ENCODE measurements around the gene TTC9C. TPM values are rescaled to one million over a fixed set of nuclear protein-coding genes. Genes with fewer than 3 reads are reported as not detected.
"Not testable (repeated sequence)": the region's sequence is repeated elsewhere in the genome, so short reads cannot be mapped to it uniquely, and the experiment has no call there.

Gene TTC9C
- total RNA-seq, 1 donor: 7.5 TPM

GRCh38 chr11:62752994-62753735, 24.9 kb downstream of the TTC9C start:
- Histone ChIP-seq H3K4me1 (ENCODE audit: insufficient read depth, low read length) (peaks cover 23% of the 10 kb centered on the region), H3K4me3 (ENCODE audit: low read length) (peak overlapping the region; percentile 82), H3K27me3 (ENCODE audit: insufficient read depth, low read length) (no peaks in the 10 kb centered on the region), H3K9me3 (ENCODE audit: low read depth, low read length) (no peaks in the 10 kb centered on the region)

DNA sequence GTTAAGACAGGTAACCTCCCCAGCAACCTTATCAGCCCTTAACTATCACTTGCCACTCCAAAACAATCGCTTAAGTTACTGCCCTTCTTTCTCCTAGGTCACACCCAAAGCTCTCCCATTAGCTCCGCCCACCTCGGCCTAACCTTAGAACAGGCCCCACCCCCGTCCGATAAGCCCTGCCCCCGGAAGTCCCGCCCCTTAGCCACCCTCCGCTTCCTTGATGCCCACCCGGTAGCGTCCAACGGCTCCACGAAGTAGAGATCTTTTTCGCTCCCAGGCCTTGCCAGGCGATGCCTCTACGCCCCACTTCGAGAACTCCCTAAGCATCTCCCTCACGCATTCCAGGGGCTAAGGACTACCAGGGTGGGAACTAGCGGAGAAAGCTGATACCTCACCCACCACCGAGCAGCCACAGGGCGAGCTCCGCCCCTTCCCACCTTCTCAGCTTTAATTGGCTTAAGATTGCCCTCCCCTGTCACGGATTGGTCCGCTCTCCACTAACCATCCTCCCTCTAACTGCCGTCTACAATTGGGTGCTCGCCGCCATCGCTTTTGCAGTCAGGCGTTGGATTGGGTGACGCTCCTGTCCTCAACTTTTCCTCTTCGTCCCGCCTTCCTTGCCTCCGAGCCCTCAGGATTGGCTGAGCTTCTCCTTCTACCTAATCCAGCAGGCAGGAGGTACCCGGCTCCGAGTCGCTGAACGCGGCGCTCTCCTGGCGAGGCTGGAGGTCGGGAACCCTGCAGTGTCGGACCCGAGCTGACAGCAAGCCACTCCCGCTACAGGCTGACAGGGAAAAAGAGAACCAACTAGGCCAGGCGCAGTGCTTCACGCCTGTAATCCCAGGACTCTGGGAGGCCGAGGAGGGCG, 25.7 kb downstream of the TTC9C start, which contains the start of gene ZBTB3:
Gene ZBTB3 (minus strand): TSS at position 425 of the 868 bp plus-strand sequence. CDS start 496 bp downstream, outside the sequence.
- H3K4me3 ChIP-seq (ENCODE audit: low read length): peak within 1 kb of the TSS; percentile 82
- H3K27me3 ChIP-seq (ENCODE audit: insufficient read depth, low read length): no peaks in the 10 kb centered on the region
- peaks cover 23% of the 10 kb centered on the region for H3K4me1 ChIP-seq (ENCODE audit: insufficient read depth, low read length)
- no peaks in the 10 kb centered on the region for H3K9me3 ChIP-seq (ENCODE audit: low read depth, low read length)

- no peaks in the 10 kb centered on the region for H3K9me3 ChIP-seq (ENCODE audit: low read depth, low read length)
- peaks cover 23% of the 10 kb centered on the region for H3K4me1 ChIP-seq (ENCODE audit: insufficient read depth, low read length)
- H3K27me3 ChIP-seq (ENCODE audit: insufficient read depth, low read length): no peaks in the 10 kb centered on the region
- H3K4me3 ChIP-seq (ENCODE audit: low read length): no peak overlapping the region
Observed at GRCh38 chr11:62755086-62755615, 26.9 kb downstream of the TTC9C start.

- H3K4me3 ChIP-seq (ENCODE audit: low read length): no peak overlapping the region
- no peaks in the 10 kb centered on the region for H3K27me3 ChIP-seq (ENCODE audit: insufficient read depth, low read length)
- peaks cover 23% of the 10 kb centered on the region for H3K4me1 ChIP-seq (ENCODE audit: insufficient read depth, low read length)
- no peaks in the 10 kb centered on the region for H3K9me3 ChIP-seq (ENCODE audit: low read depth, low read length)
Observed at GRCh38 chr11:62757846-62758788, 29.8 kb downstream of the TTC9C start.

DNA sequence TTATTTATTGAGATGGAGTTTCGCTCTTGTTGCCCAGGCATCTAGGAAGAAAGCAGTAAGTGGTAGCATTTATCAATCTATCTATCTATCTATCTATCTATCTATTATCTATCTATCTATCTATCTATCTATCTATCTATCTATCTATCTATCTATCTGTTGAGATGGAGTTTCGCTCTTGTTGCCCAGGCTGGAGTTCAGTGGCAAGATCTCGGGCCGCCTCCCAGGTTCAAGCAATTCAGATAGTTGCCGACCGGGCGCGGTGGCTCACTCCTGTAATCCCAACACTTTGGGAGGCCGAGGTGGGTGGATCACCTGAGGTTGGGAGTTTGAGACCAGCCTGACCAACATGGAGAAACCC, 32.6 kb downstream of the TTC9C start:
- peaks cover 22% of the 10 kb centered on the region for H3K4me1 ChIP-seq (ENCODE audit: insufficient read depth, low read length)
- H3K9me3 ChIP-seq (ENCODE audit: low read depth, low read length); H3K4me3 ChIP-seq (ENCODE audit: low read length); H3K27me3 ChIP-seq (ENCODE audit: insufficient read depth, low read length): not testable (repeated sequence)

DNA sequence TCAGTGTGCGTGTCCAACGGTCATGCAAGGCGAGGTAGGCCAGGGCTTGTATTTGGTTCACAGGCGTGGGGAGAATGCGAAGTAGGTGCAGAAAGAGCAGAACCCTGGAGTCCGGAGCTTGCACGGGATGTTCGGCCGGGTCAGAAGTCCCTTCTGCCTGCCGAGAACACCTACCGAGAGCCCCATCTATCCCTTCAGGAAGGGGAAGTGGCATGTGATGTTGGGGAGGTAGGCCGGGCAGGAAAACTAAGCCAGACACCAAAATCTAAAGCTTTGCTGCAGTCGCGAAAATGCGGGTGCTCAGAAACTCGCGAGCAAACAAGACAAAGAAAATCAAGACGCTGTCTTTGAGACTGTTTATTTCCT, 42.5 kb downstream of the TTC9C start:
- Histone ChIP-seq H3K27me3 (ENCODE audit: insufficient read depth, low read length) (no peaks in the 10 kb centered on the region), H3K9me3 (ENCODE audit: low read depth, low read length) (no peaks in the 10 kb centered on the region), H3K4me3 (ENCODE audit: low read length) (peak overlapping the region; percentile 66), H3K4me1 (ENCODE audit: insufficient read depth, low read length) (peaks cover 32% of the 10 kb centered on the region)

DNA sequence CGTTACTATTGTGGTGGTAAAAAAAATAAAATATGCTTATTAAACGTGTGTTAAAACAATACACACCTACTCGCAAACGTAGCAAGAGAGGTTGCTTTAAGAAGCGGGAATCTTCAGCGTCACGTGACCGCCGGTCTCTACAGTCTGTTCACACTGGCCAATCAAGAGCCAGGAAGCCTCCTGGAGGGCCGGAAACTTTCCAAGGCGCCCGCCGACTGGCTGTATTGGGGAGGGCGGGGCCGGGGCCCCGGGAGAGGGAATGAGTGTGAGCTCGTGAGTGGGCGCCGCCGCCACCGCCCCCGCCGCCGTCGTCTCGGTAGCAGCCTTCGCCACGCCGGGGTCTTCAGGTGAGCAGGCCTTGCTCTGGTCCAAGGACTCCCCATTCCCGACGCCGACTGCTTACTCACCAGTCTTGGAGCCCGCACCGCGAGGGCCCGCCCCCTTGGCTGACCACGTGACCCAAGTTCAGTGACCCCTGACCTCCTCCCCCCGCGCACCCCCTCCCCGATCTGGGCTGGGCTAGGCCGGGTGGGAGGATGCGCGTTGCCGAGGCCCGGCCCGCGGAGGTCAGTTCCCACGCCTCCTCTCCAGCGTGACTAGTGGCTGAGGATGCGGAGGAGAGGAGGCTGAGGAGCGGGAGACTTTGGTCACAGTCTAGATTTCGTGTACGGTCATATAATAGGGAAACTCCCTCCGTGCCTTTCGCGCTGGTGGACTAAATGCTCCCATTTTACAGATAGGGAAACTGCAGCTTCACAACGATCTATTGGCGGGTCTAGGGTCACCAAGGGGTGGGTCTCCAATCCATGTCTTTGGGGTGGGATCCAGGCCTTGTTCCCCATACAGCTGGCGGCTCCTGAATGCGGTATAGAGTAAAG, 43.1 kb downstream of the TTC9C start, which contains the start of gene TAF6L:
Gene TAF6L (plus strand): TSS at position 253 of the 878 bp plus-strand sequence. CDS start 4,388 bp downstream, outside the sequence.
- Histone ChIP-seq H3K9me3 (ENCODE audit: low read depth, low read length) (no peaks in the 10 kb centered on the region), H3K4me1 (ENCODE audit: insufficient read depth, low read length) (peaks cover 32% of the 10 kb centered on the region), H3K4me3 (ENCODE audit: low read length) (peak within 1 kb of the TSS; percentile 66), H3K27me3 (ENCODE audit: insufficient read depth, low read length) (no peaks in the 10 kb centered on the region)

- no peaks in the 10 kb centered on the region for H3K27me3 ChIP-seq (ENCODE audit: insufficient read depth, low read length)
- H3K4me3 ChIP-seq (ENCODE audit: low read length): no peak overlapping the region
- peaks cover 32% of the 10 kb centered on the region for H3K4me1 ChIP-seq (ENCODE audit: insufficient read depth, low read length)
- no peaks in the 10 kb centered on the region for H3K9me3 ChIP-seq (ENCODE audit: low read depth, low read length)
Observed at GRCh38 chr11:62774407-62774806, 46.1 kb downstream of the TTC9C start.

DNA sequence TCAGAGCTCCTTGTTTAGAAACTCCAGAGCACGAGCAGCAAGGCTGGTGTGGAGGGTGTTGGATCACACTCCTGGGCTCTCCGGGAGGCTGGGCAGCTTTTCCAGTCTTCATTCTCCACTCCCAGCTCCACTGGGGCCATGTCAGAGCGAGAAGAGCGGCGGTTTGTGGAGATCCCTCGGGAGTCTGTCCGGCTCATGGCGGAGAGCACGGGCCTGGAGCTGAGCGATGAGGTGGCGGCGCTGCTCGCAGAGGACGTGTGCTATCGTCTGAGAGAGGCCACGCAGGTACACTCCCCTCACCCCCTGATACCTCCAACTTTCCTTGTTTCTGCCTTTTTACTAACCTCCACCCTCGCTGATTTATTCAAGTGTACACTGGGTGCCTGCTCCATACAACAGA, 47.4 kb downstream of the TTC9C start:
- peaks cover 22% of the 10 kb centered on the region for H3K4me1 ChIP-seq (ENCODE audit: insufficient read depth, low read length)
- no peaks in the 10 kb centered on the region for H3K27me3 ChIP-seq (ENCODE audit: insufficient read depth, low read length)
- H3K9me3 ChIP-seq (ENCODE audit: low read depth, low read length): no peaks in the 10 kb centered on the region
- H3K4me3 ChIP-seq (ENCODE audit: low read length): no peak overlapping the region

- H3K4me3 ChIP-seq (ENCODE audit: low read length): no peak overlapping the region
- no peaks in the 10 kb centered on the region for H3K9me3 ChIP-seq (ENCODE audit: low read depth, low read length)
- no peaks in the 10 kb centered on the region for H3K27me3 ChIP-seq (ENCODE audit: insufficient read depth, low read length)
- H3K4me1 ChIP-seq (ENCODE audit: insufficient read depth, low read length): peaks cover 9% of the 10 kb centered on the region
Observed at GRCh38 chr11:62777389-62777788, 49.1 kb downstream of the TTC9C start.

- peaks cover 8% of the 10 kb centered on the region for H3K4me1 ChIP-seq (ENCODE audit: insufficient read depth, low read length)
- H3K4me3 ChIP-seq (ENCODE audit: low read length): no peak overlapping the region
- H3K9me3 ChIP-seq (ENCODE audit: low read depth, low read length): no peaks in the 10 kb centered on the region
- H3K27me3 ChIP-seq (ENCODE audit: insufficient read depth, low read length): no peaks in the 10 kb centered on the region
Observed at GRCh38 chr11:62778441-62778840, 50.2 kb downstream of the TTC9C start.

DNA sequence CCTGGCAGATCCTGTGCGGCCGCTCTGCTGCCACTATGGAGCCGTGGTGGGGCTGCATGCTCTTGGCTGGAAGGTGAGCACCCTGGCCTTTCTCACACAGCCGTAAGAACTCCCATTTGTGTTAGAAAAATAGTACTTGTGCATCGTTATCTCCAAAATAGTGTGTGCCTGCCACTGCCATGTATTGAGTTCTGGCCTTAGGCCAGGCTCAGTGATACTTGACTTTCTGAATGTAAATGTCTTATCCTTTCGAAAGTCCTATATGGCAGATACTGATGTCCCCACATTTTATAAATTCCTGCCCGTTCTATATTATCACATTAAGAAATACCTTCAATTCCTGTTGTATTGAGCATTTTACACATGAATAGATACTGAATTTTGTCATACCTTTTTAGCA, 54.5 kb downstream of the TTC9C start:
- Histone ChIP-seq H3K27me3 (ENCODE audit: insufficient read depth, low read length) (no peaks in the 10 kb centered on the region), H3K9me3 (ENCODE audit: low read depth, low read length) (no peaks in the 10 kb centered on the region), H3K4me3 (ENCODE audit: low read length) (no peak overlapping the region), H3K4me1 (ENCODE audit: insufficient read depth, low read length) (peaks cover 12% of the 10 kb centered on the region)

GRCh38 chr11:62786318-62787004, 58.2 kb downstream of the TTC9C start:
- Histone ChIP-seq H3K4me1 (ENCODE audit: insufficient read depth, low read length) (peaks cover 48% of the 10 kb centered on the region), H3K4me3 (ENCODE audit: low read length) (peak overlapping the region; percentile 65), H3K9me3 (ENCODE audit: low read depth, low read length) (no peaks in the 10 kb centered on the region), H3K27me3 (ENCODE audit: insufficient read depth, low read length) (no peaks in the 10 kb centered on the region)
